Gastroesophageal sphincter (tissue), 4 donors: ENCODE measurements around the gene KISS1. TPM values are rescaled to one million over a fixed set of nuclear protein-coding genes. Genes with fewer than 3 reads are reported as not detected.
"Not testable (repeated sequence)": the region's sequence is repeated elsewhere in the genome, so short reads cannot be mapped to it uniquely, and the experiment has no call there.

Experiments
- ATAC-seq: fragments of 150-250 bp; one replicate; pipeline ENCODE4 v1.9.1; 2016; ENCODE audit warnings: mild to moderate bottlenecking, moderate library complexity
- H3K27ac ChIP-seq, 4 donors: fragments of 200-600 bp; sonication (generic) in 3 of 4; 1 replicate in 3 of 4; 2 replicates in 1 of 4; pipeline ENCODE4 v1.5.1; 2016 to 2019
- H3K27me3 ChIP-seq: fragments of 200-600 bp; sonication (generic); one replicate; pipeline ENCODE4 v1.5.1; 2019
- H3K36me3 ChIP-seq, 2 donors: fragments of 200-600 bp; sonication (generic); one replicate each; pipeline ENCODE4 v1.5.1; 2019; ENCODE audit warnings: control low read depth in 1 of 2
- H3K4me1 ChIP-seq, 3 donors: fragments of 200-600 bp; sonication (generic); 1 replicate in 2 of 3; 2 replicates in 1 of 3; pipeline ENCODE4 v1.5.1; 2016 to 2019; ENCODE audit warnings: control low read depth in 2 of 3
- H3K4me3 ChIP-seq, 2 donors: fragments of 200-600 bp; sonication (generic); one replicate each; pipeline ENCODE4 v1.5.1; 2019; ENCODE audit warnings: mild to moderate bottlenecking in 1 of 2, moderate library complexity in 1 of 2
- H3K9me3 ChIP-seq, 3 donors: fragments of 200-600 bp; sonication (generic); one replicate each; pipeline ENCODE4 v1.5.1; 2017 to 2019; ENCODE audit warnings: control low read depth in 2 of 3
- CTCF ChIP-seq, 4 experiments: fragments of 200-600 bp in 2 of 4; fragments of 450-650 bp in 2 of 4; sonication (generic) in 1 of 4; IDR thresholded peaks; one replicate each; pipeline ENCODE4 v1.5.1; 2017 to 2019; ENCODE audit warnings: antibody characterized with exemption in 4 of 4, mild to moderate bottlenecking in 2 of 4, moderate library complexity in 2 of 4
- EP300 ChIP-seq: sonication (generic); formaldehyde crosslinking; IDR thresholded peaks from one replicate; pipeline ENCODE4 v1.6.1; 2017; ENCODE audit warnings: antibody characterized with exemption, mild to moderate bottlenecking
- POLR2A ChIP-seq, 2 donors: fragments of 450-650 bp; IDR thresholded peaks; one replicate each; pipeline ENCODE4 v1.6.1; 2017; ENCODE audit warnings: antibody characterized with exemption in 2 of 2, mild to moderate bottlenecking in 2 of 2, moderate library complexity in 1 of 2
- POLR2AphosphoS5 ChIP-seq: sonication (generic); formaldehyde crosslinking; IDR thresholded peaks from one replicate; pipeline ENCODE4 v1.6.1; 2017; ENCODE audit warnings: antibody characterized with exemption
- WGBS, 2 donors: methylation state at CpG; one replicate each; pipeline ENCODE4 v1.1.5; 2018; ENCODE audit warnings: low coverage in 1 of 2; 5-methylcytosine and 5-hydroxymethylcytosine counted together
- total RNA-seq, 4 donors: library from RNA; depleted of rRNA; stranded (reverse); fragments of >200 nt; gene quantifications; one replicate each; pipeline ENCODE4 v1.1.0, GENCODE V29; 2016

Gene KISS1, protein sequence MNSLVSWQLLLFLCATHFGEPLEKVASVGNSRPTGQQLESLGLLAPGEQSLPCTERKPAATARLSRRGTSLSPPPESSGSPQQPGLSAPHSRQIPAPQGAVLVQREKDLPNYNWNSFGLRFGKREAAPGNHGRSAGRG
- not detected for total RNA-seq

DNA sequence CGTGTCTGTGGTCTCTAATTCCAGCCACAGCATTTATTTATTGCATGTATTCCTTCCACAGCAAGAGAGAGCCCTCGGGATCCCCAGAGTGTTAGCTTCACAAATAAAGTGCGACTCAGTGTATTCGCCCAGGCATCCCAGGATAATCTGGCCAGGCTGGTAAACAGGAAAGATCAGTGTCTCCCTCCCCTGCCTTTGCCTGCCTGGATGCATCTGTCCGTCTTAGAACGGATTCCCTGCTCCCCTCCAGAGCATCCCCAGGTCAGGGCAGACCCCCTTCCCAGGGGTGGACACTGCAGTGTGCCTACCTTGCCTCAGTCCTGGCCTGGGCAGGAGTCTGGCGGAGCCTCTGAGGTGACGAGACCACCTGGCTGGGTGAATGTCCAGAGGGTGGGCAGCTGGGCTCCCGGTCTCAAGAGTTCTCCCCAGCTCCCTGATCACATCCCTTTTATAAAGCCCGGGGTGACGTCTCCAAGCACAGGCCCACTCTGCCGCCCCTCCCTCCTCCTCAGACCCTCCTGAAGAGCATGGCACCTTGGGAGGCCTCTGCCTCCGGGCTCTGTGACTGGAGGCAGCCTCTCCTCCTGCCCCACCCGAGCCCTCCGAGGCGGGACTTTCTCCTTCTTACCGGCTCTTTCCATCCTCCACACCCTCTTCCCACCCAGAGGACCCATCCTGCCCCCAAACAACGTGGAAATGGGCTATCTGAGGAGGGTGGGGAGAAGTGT lies at the start of gene KISS1:
KISS1 (minus strand) TSS at position 424 of the 728 bp plus-strand sequence. CDS start 3,615 bp downstream, outside the sequence.
- Histone ChIP-seq H3K4me3 (no peak within 1 kb of the TSS), H3K27ac (no peak within 1 kb of the TSS), H3K9me3 (no peaks in the 10 kb centered on the region), H3K36me3 (no peaks in the 10 kb centered on the region), H3K4me1 (no peaks in the 10 kb centered on the region), H3K27me3 (peaks cover 85% of the 10 kb centered on the region)
- ATAC-seq = no peak
- WGBS, 2 donors = 51% methylated on average over 3 of the region's 18 CpGs; no CpG with 5 or more reads in 1 of the 2 donors
- TF ChIP-seq CTCF (IDR thresholded peaks at IDR 0.05) (no peak), EP300 (no peak)

DNA sequence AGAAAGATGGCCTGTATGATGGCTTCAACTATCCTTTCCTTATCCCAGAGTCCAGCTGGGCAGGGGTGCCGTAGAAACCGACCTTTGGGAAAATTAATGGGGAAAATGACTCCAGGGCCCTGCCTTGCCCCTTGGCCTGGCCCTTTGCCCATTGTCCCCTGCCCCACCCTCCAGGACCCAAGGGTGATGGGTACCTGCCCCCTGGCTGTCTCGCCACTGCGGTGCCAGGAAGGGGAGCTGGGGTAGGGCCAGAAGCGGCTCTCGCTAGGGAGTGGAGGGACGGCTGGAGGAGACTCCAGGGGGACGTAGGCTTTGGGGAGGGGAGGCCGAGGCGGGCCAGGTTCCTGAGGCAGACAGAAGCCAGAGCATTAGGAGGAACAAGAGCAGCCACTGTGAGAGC lies 46.6 kb upstream of the KISS1 start:
- Histone ChIP-seq H3K27me3 (no peaks in the 10 kb centered on the region), H3K4me3 (no peak overlapping the region), H3K27ac (no peak overlapping the region), H3K9me3 (no peaks in the 10 kb centered on the region), H3K4me1 (no peaks in the 10 kb centered on the region), H3K36me3 (peaks cover 0 to 18% of the 10 kb centered on the region in 2 donors)
- WGBS, 2 donors = 100% methylated on average over 2 of the region's 10 CpGs; no CpG with 5 or more reads in 1 of the 2 donors
- no peak for ATAC-seq
- TF ChIP-seq POLR2AphosphoS5 (no peak), CTCF (IDR thresholded peaks at IDR 0.05) (no peak)

DNA sequence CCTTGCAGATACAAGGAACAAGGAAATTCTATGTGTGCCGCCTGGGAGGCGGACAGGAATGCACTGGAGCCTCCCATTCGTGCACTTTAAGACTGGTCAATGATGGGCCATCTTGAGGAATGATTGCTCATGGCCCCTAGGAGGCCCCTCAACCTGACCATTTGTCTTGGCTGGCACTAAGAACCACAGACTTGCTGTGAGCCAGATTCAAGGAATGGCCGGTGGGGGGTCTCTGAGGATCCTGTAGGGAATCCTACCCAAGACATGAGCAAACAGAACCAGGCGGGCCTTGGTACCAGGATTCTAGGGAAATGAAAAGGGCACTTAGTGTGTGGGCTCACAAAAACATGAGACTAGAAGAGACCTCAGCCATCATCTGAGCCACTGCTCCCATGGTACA lies 45.6 kb upstream of the KISS1 start:
- ATAC-seq = no peak
- no peaks in the 10 kb centered on the region for H3K9me3 ChIP-seq
- WGBS, 2 donors = 93% methylated on average over 5 of the region's 5 CpGs; no CpG with 5 or more reads in 1 of the 2 donors
- no peaks in the 10 kb centered on the region for H3K27me3 ChIP-seq
- TF ChIP-seq POLR2A (IDR thresholded peaks at IDR 0.05) (no peak), POLR2AphosphoS5 (no peak), CTCF (IDR thresholded peaks at IDR 0.05) (no peak), EP300 (no peak)
- no peak overlapping the region for H3K27ac ChIP-seq
- no peak overlapping the region for H3K4me3 ChIP-seq
- no peaks in the 10 kb centered on the region for H3K4me1 ChIP-seq
- peaks cover 0 to 18% of the 10 kb centered on the region in 2 donors for H3K36me3 ChIP-seq

DNA sequence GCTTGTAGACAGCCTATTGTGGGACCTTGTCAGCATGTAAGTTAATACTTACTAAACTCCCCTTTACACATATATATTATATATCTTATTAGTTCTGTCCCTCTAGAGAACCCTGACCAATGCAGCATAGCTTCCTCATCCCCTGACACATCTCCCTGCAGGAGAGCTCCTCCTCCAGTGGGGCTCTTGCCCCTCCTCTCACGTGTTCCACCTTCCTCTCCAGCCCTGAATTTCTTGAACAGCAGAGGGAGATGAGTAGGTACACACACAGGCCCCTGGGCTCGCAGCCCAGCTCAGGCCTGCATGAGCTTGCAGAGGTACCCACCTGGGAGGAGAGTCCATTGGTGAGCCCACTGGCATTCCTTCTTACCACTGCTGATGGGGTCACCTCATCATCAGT lies 44.8 kb upstream of the KISS1 start:
- H3K4me3 ChIP-seq = no peak overlapping the region
- H3K9me3 ChIP-seq = peaks cover 0 to 7% (median 0%) of the 10 kb centered on the region in 3 donors
- H3K4me1 ChIP-seq = no peaks in the 10 kb centered on the region
- H3K36me3 ChIP-seq = peaks cover 0 to 18% of the 10 kb centered on the region in 2 donors
- 0% methylated on average over 1 of the region's 2 CpGs; no CpG with 5 or more reads in 1 of the 2 donors for WGBS, 2 donors
- ATAC-seq = no peak
- H3K27me3 ChIP-seq = no peaks in the 10 kb centered on the region
- TF ChIP-seq POLR2A (IDR thresholded peaks at IDR 0.05) (no peak), POLR2AphosphoS5 (no peak), CTCF (IDR thresholded peaks at IDR 0.05) (no peak), EP300 (no peak)
- no peak overlapping the region for H3K27ac ChIP-seq

- Histone ChIP-seq H3K4me3 (no peak overlapping the region), H3K27ac (no peak overlapping the region), H3K9me3 (peaks cover 0 to 11% (median 0%) of the 10 kb centered on the region in 3 donors), H3K27me3 (no peaks in the 10 kb centered on the region), H3K36me3 (peaks cover 0 to 18% of the 10 kb centered on the region in 2 donors), H3K4me1 (no peaks in the 10 kb centered on the region)
- ATAC-seq = no peak
- WGBS, 2 donors = 54 to 79% methylated on average over 1 of the region's 1 CpG
- TF ChIP-seq EP300 = no peak
- no peak for TF ChIP-seq POLR2AphosphoS5
- TF ChIP-seq CTCF (IDR thresholded peaks at IDR 0.05) = no peak
- TF ChIP-seq POLR2A (IDR thresholded peaks at IDR 0.05) = no peak
Measured at GRCh38 chr1:204240233-204240632, 43.9 kb upstream of the KISS1 start.

GRCh38 chr1:204239401-204239800 lies 43.1 kb upstream of the KISS1 start:
- H3K27me3 ChIP-seq, H3K27ac ChIP-seq, H3K4me1 ChIP-seq, ATAC-seq, H3K4me3 ChIP-seq: not testable (repeated sequence)
- Histone ChIP-seq H3K9me3 (peaks cover 0 to 11% (median 0%) of the 10 kb centered on the region in 3 donors), H3K36me3 (peaks cover 0 to 18% of the 10 kb centered on the region in 2 donors)
- WGBS, 2 donors = 0 to 63% methylated on average over 1 to 3 of the region's 3 CpGs

- no CpG with 5 or more reads among the region's 2 CpGs for WGBS, 2 donors
- peaks cover 0 to 18% of the 10 kb centered on the region in 2 donors for H3K36me3 ChIP-seq
- H3K4me3 ChIP-seq, H3K27me3 ChIP-seq, H3K27ac ChIP-seq, H3K4me1 ChIP-seq, ATAC-seq: not testable (repeated sequence)
- peaks cover 0 to 11% (median 0%) of the 10 kb centered on the region in 3 donors for H3K9me3 ChIP-seq
Measured at GRCh38 chr1:204238520-204238919, 42.2 kb upstream of the KISS1 start.
